GM12801 (cell line): Measurements from ENCODE around the gene FBXW4.

Experiments
- TF ChIP-seq, protein P1 (sequence below): IDR thresholded peaks from one replicate; pipeline ENCODE4 v1.5.1; 2011; ENCODE audit warnings: control low read depth; ENCODE audit not compliant: insufficient read length; ENCODE audit errors: extremely low read depth

Gene FBXW4

DNA sequence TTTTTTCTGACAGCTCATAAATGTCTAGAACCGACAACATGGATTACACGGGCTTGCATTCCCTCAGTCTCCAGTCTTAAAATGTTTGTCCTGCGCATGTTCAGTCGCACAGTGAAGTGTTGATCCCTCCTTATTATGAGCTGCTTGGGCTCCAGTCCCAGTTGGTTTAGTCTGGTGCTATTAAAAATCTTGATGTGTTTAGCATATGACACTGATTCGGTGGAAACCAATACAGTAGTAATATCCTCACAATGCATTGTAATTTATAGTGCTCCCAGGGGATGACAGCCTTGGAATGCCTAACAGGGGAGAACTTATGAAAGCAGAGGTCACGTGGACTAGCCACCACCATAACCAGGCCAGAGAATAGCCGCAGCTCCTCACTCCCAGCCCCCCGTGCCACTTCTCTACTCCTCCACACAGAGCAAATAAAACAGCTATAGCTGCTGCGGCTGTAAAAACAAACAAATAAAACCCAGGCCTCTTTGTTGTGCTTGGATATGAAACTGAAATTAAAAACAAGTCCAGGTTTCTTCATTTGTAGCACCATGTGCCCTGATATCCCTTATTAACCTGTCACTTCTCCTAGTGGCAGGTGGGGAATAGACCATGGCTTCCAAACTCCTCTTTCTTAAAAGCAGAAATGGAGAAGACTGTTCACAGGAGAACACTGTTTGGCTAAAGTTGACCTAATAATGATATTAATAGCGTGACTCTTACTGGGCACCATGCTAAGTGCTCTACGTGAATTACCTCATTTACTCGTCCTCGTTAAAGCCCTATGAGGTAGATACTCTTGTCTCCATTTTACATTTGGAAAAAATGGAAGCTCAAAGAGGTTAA, 99.2 kb downstream of the FBXW4 start:
- TF ChIP-seq, protein P1, sequence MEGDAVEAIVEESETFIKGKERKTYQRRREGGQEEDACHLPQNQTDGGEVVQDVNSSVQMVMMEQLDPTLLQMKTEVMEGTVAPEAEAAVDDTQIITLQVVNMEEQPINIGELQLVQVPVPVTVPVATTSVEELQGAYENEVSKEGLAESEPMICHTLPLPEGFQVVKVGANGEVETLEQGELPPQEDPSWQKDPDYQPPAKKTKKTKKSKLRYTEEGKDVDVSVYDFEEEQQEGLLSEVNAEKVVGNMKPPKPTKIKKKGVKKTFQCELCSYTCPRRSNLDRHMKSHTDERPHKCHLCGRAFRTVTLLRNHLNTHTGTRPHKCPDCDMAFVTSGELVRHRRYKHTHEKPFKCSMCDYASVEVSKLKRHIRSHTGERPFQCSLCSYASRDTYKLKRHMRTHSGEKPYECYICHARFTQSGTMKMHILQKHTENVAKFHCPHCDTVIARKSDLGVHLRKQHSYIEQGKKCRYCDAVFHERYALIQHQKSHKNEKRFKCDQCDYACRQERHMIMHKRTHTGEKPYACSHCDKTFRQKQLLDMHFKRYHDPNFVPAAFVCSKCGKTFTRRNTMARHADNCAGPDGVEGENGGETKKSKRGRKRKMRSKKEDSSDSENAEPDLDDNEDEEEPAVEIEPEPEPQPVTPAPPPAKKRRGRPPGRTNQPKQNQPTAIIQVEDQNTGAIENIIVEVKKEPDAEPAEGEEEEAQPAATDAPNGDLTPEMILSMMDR, result no peak

DNA sequence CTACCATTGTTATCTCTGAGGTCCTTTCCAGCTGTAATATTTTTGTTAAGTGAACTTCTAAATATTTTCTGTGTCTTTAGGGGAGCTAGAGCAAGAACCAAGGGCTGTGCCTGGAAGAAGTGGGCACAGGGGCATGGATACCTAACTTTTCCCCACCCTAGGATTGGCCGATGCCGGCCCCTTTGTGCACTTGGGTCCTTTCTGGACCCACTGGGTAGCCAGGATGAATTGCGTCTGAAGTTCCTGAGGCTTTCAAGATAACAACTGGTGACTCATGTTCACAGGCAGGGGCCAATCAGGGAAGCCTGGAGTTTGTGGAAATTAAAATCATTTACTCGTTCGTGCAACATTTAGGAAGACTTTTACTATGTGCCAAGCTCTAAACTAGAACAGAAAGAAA, 106.1 kb downstream of the FBXW4 start:
- TF ChIP-seq, protein P1, result no peak

DNA sequence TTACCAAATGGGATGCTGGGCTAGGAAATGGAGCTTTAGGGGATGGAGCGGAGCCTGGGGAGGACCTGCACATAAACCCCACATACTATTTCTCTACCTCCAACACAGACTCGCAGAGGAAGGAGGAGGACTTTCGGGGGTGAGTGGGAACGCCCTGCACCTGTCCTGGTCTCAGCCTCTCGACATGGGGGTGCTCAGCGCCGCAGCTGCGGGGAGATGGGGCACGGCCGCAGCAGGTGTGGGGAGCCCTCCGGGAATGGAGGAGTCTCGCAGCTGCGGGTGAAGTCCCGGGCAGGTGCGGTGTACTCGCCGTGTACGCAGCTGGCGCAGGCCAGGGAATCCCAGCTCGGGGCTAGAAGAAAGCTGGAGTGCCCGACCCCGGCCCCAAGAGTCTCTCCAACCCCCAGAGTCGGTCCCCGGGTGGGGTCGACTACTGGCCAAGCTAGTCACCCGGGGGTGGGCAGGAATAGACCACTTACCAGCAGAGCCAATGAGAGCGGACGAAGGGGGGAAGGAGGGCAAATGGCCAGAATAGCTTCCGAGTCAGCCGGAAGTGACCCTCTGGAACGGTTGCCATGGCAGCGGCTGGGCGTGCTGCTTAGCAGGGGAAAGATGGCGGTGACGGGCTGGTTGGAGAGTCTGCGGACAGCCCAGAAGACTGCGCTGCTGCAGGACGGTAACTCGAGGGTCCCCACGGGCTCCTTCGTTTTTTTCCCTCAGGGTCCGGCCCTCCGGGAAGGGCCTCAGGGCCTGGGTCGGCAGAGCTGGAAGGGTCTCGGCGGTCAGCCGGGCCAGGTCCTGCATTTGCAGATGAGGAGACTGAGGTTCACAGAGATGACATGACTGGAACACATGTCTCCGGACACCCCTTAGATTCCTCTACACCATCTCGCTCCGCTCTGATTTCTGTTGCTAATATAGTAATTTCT, 107.0 kb downstream of the FBXW4 start, which contains the start of the genes DPCD and POLL:
TSS of gene DPCD (plus strand) at position 597 of the 929 bp plus-strand sequence. CDS start at position 613, 16 bp downstream.
TSS of gene POLL (minus strand) at position 533 of the 929 bp plus-strand sequence. CDS start 897 bp downstream, outside the sequence.
- TF ChIP-seq, protein P1, result no peak

- TF ChIP-seq, protein P1, result no peak
Measured at GRCh38 chr10:101585841-101586240, 109.1 kb downstream of the FBXW4 start.

DNA sequence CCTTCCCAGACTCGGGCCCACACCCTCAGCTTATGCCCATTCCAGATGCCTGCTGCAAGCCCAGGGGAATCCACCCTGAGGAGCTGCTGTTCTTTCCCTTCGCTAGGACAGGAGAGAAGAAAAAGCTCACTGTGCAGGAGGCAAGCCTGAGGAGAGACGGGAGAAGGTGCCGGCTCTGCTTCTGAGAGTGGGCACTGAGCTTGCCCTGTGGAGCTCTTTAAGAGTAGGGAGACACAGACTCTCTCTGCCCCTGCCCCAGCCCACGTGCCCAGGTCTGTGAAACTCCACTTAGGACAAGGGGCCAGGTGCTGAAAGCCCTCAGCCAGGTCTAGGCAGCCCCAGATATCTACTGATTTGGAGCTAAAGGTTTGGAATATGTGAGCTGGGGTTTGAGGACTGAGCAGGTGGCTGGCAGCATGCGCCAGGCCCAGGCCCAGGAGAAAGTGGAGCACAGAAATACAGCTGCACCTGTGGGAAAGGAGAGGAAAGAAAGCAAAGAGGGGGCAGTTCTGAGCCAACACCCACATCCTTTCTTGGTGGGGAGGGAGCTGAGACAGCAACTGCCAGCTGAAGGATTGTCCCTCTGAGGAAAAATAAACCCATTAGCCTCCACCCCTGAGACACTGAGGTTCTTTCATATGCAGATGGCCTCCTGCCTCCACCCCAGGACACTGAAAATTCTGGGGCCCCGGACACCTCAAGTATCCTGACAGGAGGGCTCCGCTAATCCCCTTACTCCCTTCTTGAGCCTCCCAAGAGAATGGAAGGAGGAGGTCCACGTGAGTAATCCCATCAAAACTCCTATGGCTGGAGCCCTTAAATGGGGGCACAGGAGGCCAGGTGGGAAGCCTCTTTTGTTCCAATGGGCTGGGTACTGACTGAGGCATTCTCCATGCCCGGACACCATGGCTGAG, 114.2 kb downstream of the FBXW4 start:
- TF ChIP-seq, protein P1, result no peak

DNA sequence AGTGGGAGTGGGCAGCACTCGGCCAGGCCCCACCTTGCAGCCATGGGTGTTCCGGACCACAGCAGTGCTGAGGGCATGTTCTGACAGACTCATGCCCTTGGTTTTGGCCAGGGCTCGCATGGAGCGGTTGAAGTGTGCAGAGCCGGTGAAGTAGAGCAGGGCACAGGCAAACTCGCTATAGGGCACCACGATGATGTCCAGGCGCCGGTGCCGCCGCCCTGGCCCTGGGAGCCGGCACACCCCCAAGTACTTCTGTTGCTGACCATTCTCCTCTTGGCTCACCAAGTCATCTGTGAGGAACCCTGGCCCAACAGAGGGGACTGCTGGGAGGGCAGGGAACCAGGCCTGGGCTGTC, 115.5 kb downstream of the FBXW4 start:
- TF ChIP-seq, protein P1, result no peak
